Subcutaneous adipose tissue (tissue), 4 donors: ENCODE results near the gene ZPR1. TPM values are rescaled to one million over a fixed set of nuclear protein-coding genes. Genes with fewer than 3 reads are reported as not detected.

Experiments
- total RNA-seq, 4 donors: library from RNA; depleted of rRNA; stranded (reverse); fragments of >200 nt; gene quantifications; one replicate each; pipeline ENCODE4 v1.1.0, GENCODE V29; 2016
- TF ChIP-seq, protein P1 (sequence below): fragments of 450-650 bp; IDR thresholded peaks from one replicate; pipeline ENCODE4 v1.5.1; 2016; ENCODE audit warnings: low read depth, mild to moderate bottlenecking, control low read depth, antibody characterized with exemption, moderate library complexity

Gene ZPR1
- total RNA-seq, 4 donors from 2014 or later: 27.6 to 39.4 (median 31.2) TPM

- TF ChIP-seq, protein P1, sequence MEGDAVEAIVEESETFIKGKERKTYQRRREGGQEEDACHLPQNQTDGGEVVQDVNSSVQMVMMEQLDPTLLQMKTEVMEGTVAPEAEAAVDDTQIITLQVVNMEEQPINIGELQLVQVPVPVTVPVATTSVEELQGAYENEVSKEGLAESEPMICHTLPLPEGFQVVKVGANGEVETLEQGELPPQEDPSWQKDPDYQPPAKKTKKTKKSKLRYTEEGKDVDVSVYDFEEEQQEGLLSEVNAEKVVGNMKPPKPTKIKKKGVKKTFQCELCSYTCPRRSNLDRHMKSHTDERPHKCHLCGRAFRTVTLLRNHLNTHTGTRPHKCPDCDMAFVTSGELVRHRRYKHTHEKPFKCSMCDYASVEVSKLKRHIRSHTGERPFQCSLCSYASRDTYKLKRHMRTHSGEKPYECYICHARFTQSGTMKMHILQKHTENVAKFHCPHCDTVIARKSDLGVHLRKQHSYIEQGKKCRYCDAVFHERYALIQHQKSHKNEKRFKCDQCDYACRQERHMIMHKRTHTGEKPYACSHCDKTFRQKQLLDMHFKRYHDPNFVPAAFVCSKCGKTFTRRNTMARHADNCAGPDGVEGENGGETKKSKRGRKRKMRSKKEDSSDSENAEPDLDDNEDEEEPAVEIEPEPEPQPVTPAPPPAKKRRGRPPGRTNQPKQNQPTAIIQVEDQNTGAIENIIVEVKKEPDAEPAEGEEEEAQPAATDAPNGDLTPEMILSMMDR: no peak
These were observed 31.2 kb upstream of the ZPR1 start for GRCh38 chr11:116819049-116819448.

DNA sequence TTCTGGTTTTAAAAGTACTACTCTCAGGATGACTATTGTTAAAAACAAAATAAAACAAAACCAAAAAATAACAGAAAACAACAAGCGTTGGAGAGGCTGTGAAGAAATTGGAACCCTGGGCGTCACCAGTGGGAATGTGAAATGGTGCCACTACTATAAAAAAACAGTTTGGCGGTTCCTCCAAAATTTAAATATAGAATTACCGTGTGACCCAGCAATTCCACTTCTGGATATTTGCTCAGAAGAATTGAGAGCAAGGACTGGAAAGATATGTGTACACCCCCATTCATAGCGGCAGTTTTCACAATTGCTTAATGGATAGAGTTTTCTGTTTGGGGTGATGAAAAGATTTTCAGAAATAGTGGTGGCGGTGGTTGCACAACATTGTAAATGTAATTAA is 26.7 kb upstream of the ZPR1 start:
- TF ChIP-seq, protein P1: no peak

GRCh38 chr11:116813781-116814471 is 26.1 kb upstream of the ZPR1 start:
- TF ChIP-seq, protein P1: no peak

- TF ChIP-seq, protein P1: no peak
These were observed 25.3 kb upstream of the ZPR1 start for GRCh38 chr11:116813170-116813569.

DNA sequence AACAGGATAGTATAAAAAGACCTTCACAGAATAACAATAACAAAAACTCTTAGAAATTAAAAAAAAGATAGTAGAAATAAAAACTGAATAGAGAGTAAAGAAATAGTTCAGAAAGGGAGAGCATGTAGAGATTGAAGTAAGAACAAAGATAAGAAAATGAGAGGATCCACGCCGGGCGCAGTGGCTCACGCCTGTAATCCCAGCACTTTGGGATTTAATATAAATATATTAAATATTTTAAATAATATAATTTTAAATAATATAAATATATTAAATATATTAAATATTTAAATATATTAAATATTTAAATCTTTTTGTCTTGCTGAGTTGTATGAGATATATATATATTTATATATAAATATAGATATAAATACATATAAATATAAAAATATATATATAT is 24.3 kb upstream of the ZPR1 start:
- TF ChIP-seq, protein P1: no peak

DNA sequence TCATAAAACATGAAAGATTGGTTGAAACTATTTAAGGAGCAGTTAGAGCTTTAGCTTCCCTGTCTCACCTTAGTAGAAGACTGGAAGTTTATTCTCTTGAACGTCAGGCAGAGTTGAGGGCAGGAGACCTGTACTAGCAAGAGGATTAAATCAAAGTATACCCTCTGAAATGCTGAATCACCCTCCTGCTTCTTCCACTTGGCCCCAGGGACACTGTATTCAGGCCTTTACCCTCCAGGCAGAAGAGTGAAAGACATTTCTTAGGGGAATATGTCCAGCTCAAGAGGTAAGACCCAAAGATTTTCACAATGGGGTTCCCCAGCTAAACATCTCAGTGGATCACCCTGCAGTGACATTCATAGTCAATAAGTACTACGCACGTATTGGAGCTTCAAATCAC is 23.4 kb upstream of the ZPR1 start:
- TF ChIP-seq, protein P1: no peak

DNA sequence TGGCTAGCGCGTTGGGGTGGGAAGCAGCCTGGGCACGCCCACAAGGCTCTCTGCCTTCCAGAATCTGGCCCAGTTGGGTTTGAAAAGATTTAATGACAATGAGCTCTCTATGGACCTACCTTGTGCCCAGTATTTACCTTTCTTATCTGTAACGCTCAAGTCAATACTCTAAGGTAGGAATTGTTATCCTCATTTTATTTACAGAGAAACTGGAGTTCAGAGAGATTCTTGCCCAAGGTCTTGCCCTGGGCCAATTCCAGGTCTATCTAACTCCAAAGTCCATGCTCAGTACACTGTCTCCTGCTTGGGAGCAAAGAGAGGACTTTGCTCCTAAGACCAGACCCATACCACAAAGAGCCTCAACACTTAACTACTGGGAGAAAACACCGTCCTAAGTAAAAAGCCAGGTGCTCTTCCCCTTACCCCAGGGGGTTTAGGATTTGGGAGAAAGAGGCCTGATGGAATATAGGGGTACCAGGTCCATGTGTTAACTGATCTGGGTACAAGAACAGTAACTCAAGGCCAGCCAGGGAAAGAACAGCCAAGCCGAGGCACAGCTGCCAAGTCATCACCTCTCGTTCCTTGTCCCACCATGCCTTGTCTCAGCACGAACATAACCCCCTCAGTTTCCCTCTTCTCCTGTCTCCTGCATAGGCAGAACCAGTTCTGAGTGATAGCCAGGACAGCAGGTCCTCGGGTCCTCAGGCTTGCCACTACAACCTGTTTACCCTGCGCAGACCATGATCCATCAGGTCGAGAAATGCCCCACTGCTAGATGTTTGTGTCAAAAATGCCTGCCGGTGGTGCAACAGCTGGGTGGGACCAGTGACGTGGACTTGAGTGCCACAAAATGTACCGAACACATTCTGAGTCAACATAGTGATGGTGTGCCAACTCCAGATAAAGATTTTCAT is 20.7 kb upstream of the ZPR1 start:
- TF ChIP-seq, protein P1: no peak
